Suppressor macrophage treated with lipopolysaccharide for 4 hours (primary cell): ENCODE data around the gene RGCC.
A peak's percentile ranks its signal among the peaks of the same experiment; 100 is the strongest.

Source experiments
- DNase-seq: peaks from one replicate; pipeline ENCODE4 v3.0.0-alpha.2; 2020

Gene RGCC

GRCh38 chr13:41520016-41520659 lies 62.8 kb downstream of the RGCC start:
- peak; percentile 82 for DNase-seq
